Uterus (tissue), 4 donors: ENCODE measurements around the gene FCGR1A. TPM values are rescaled to one million over a fixed set of nuclear protein-coding genes. Genes with fewer than 3 reads are reported as not detected.
"Not testable (repeated sequence)": the region's sequence is repeated elsewhere in the genome, so short reads cannot be mapped to it uniquely, and the experiment has no call there.

Experiments used
- DNase-seq, 2 donors: peaks; one replicate each; pipeline ENCODE4 v3.0.0-alpha.2; 2019 to 2020
- H3K27ac ChIP-seq, 2 donors: fragments of 200-600 bp; sonication (generic); 1 replicate in 1 of 2; 2 replicates in 1 of 2; pipeline ENCODE4 v1.5.1; 2016 to 2018
- H3K27me3 ChIP-seq, 2 donors: fragments of 200-600 bp; sonication (generic); one replicate each; pipeline ENCODE4 v1.5.1; 2018 to 2019; ENCODE audit warnings: control low read depth in 1 of 2
- H3K36me3 ChIP-seq, 2 donors: fragments of 200-600 bp; sonication (generic); one replicate each; pipeline ENCODE4 v1.5.1; 2019; ENCODE audit warnings: control low read depth in 1 of 2
- H3K4me1 ChIP-seq, 2 donors: fragments of 200-600 bp; sonication (generic); one replicate each; pipeline ENCODE4 v1.5.1; 2018 to 2019; ENCODE audit warnings: control low read depth in 1 of 2
- H3K4me3 ChIP-seq, 2 donors: fragments of 200-600 bp; sonication (generic); 1 replicate in 1 of 2; 2 replicates in 1 of 2; pipeline ENCODE4 v1.5.1; 2018 to 2019; ENCODE audit warnings: mild to moderate bottlenecking in 1 of 2
- H3K9me3 ChIP-seq, 2 donors: fragments of 200-600 bp; sonication (generic); one replicate each; pipeline ENCODE4 v1.5.1; 2019; ENCODE audit warnings: control low read depth in 1 of 2
- intact Hi-C: fragments of 100-400 bp; cut with DNase I; formaldehyde crosslinking; loops from one replicate; pipeline ENCODE4 v1.15.1; 2023; ENCODE audit warnings: low total_unique reads
- total RNA-seq, 4 donors: library from RNA; depleted of rRNA in 3 of 4; stranded (reverse); fragments of >200 nt in 3 of 4; gene quantifications; one replicate each; pipeline versions ENCODE4 v1.1.0 to v1.2.4, GENCODE V29; 2014 to 2023
- donor health status: DM: yes; HTN: yes; CAD: no.

Gene FCGR1A
- 1 to 10 TPM in 3 of 4 donors, not detected in 1; 1.5 to 3.9 (median 1.6) TPM for total RNA-seq

GRCh38 chr1:149782600-149782999, at the start of gene FCGR1A:
Gene FCGR1A, plus strand, starts transcription at chr1:149782694. Its CDS starts 50 bp downstream, at chr1:149782744.
- H3K9me3 ChIP-seq, H3K4me3 ChIP-seq, DNase-seq, H3K4me1 ChIP-seq, H3K27me3 ChIP-seq, H3K36me3 ChIP-seq, intact Hi-C loops, H3K27ac ChIP-seq: not testable (repeated sequence)

GRCh38 chr1:149732781-149733180, 49.7 kb upstream of the FCGR1A start:
- H3K27me3 ChIP-seq, H3K36me3 ChIP-seq, intact Hi-C loops, H3K9me3 ChIP-seq, H3K4me3 ChIP-seq, H3K4me1 ChIP-seq, H3K27ac ChIP-seq, DNase-seq: not testable (repeated sequence)

- DNase-seq, H3K27me3 ChIP-seq, H3K4me1 ChIP-seq, H3K36me3 ChIP-seq, H3K4me3 ChIP-seq, intact Hi-C loops, H3K27ac ChIP-seq, H3K9me3 ChIP-seq: not testable (repeated sequence)
Measured at GRCh38 chr1:149734692-149735091, 47.8 kb upstream of the FCGR1A start.

GRCh38 chr1:149740148-149740581, 42.3 kb upstream of the FCGR1A start:
- H3K27me3 ChIP-seq, DNase-seq, intact Hi-C loops, H3K36me3 ChIP-seq, H3K27ac ChIP-seq, H3K9me3 ChIP-seq, H3K4me1 ChIP-seq, H3K4me3 ChIP-seq: not testable (repeated sequence)

GRCh38 chr1:149740590-149741230, 41.8 kb upstream of the FCGR1A start:
- H3K4me1 ChIP-seq, H3K27ac ChIP-seq, H3K27me3 ChIP-seq, intact Hi-C loops, DNase-seq, H3K4me3 ChIP-seq, H3K36me3 ChIP-seq, H3K9me3 ChIP-seq: not testable (repeated sequence)

GRCh38 chr1:149741914-149742313, 40.6 kb upstream of the FCGR1A start:
- DNase-seq, H3K27ac ChIP-seq, H3K4me3 ChIP-seq, H3K9me3 ChIP-seq, H3K4me1 ChIP-seq, intact Hi-C loops, H3K36me3 ChIP-seq, H3K27me3 ChIP-seq: not testable (repeated sequence)

- DNase-seq, H3K27ac ChIP-seq, H3K36me3 ChIP-seq, H3K4me1 ChIP-seq, intact Hi-C loops, H3K9me3 ChIP-seq, H3K4me3 ChIP-seq, H3K27me3 ChIP-seq: not testable (repeated sequence)
Measured at GRCh38 chr1:149746463-149747356, 35.8 kb upstream of the FCGR1A start.

GRCh38 chr1:149747359-149748143, 34.9 kb upstream of the FCGR1A start:
- DNase-seq, H3K27ac ChIP-seq, intact Hi-C loops, H3K4me1 ChIP-seq, H3K27me3 ChIP-seq, H3K4me3 ChIP-seq, H3K36me3 ChIP-seq, H3K9me3 ChIP-seq: not testable (repeated sequence)

GRCh38 chr1:149748144-149748500, 34.4 kb upstream of the FCGR1A start:
- H3K36me3 ChIP-seq, H3K27ac ChIP-seq, DNase-seq, H3K9me3 ChIP-seq, intact Hi-C loops, H3K27me3 ChIP-seq, H3K4me1 ChIP-seq, H3K4me3 ChIP-seq: not testable (repeated sequence)

GRCh38 chr1:149750562-149750961, 31.9 kb upstream of the FCGR1A start:
- H3K36me3 ChIP-seq, H3K4me3 ChIP-seq, H3K9me3 ChIP-seq, H3K4me1 ChIP-seq, intact Hi-C loops, H3K27me3 ChIP-seq, DNase-seq, H3K27ac ChIP-seq: not testable (repeated sequence)

GRCh38 chr1:149752186-149752585, 30.3 kb upstream of the FCGR1A start:
- DNase-seq, H3K4me1 ChIP-seq, intact Hi-C loops: not testable (repeated sequence)

GRCh38 chr1:149753466-149753865, 29.0 kb upstream of the FCGR1A start:
- H3K4me1 ChIP-seq, intact Hi-C loops, H3K27ac ChIP-seq: not testable (repeated sequence)

More at GRCh38 chr1:149752186-149752585, 30.3 kb upstream of the FCGR1A start:
- not testable (repeated sequence) for H3K4me3 ChIP-seq, H3K27ac ChIP-seq, H3K36me3 ChIP-seq, H3K9me3 ChIP-seq, H3K27me3 ChIP-seq

GRCh38 chr1:149755294-149755693, 27.2 kb upstream of the FCGR1A start:
- intact Hi-C loops, H3K4me3 ChIP-seq, H3K27me3 ChIP-seq, H3K27ac ChIP-seq, H3K36me3 ChIP-seq, DNase-seq, H3K4me1 ChIP-seq, H3K9me3 ChIP-seq: not testable (repeated sequence)

More at GRCh38 chr1:149753466-149753865, 29.0 kb upstream of the FCGR1A start:
- not testable (repeated sequence) for H3K9me3 ChIP-seq, DNase-seq, H3K27me3 ChIP-seq, H3K36me3 ChIP-seq, H3K4me3 ChIP-seq
